BJ (cell line): ENCODE data around the gene C11orf98. TPM values are rescaled to one million over a fixed set of nuclear protein-coding genes. Genes with fewer than 3 reads are reported as not detected.

ENCODE experiments used
- CTCF ChIA-PET: fragments of 350-600 bp; formaldehyde crosslinking; extraction: SDS; loops from one replicate; lab custom pipeline; 2021; ENCODE audit warnings: antibody characterized with exemption, inconsistent platforms; lab: Yijun Ruan, JAX
- POLR2A ChIA-PET: fragments of 300-600 bp; sonication (Branson Sonifier 250); formaldehyde crosslinking; extraction: SDS; loops from one replicate; lab custom pipeline; 2021; ENCODE audit warnings: antibody characterized with exemption; lab: Charles Lee
- DNase-seq: peaks from one replicate; pipeline ENCODE4 v3.0.0-alpha.2; 2011; ENCODE audit warnings: low read depth
- H3K27me3 ChIP-seq: 2 replicates; pipeline ENCODE4 v1.6.0; 2011; ENCODE audit warnings: low read length; ENCODE audit not compliant: control insufficient read depth, insufficient read depth
- H3K36me3 ChIP-seq: 2 replicates; pipeline ENCODE4 v1.5.1; 2011; ENCODE audit warnings: low read length; ENCODE audit not compliant: control insufficient read depth, insufficient read depth
- H3K4me3 ChIP-seq: 2 replicates; pipeline ENCODE4 v1.5.1; 2011; ENCODE audit warnings: low read depth, mild to moderate bottlenecking, control low read depth, low read length
- CTCF ChIP-seq: IDR thresholded peaks from 2 replicates; pipeline ENCODE4 v1.5.1; 2011; ENCODE audit warnings: low read depth, mild to moderate bottlenecking, control low read depth, inconsistent platforms, low read length, moderate library complexity; ENCODE audit not compliant: insufficient read depth
- polyA plus RNA-seq: library from polyadenylated mRNA; depleted of rRNA; stranded (reverse); fragments of >200 nt; gene quantifications from 2 replicates; pipeline ENCODE4 v1.2.3, GENCODE V29; 2011

C11orf98 gene
- polyA plus RNA-seq, 1 experiment, result 45.2 TPM

GRCh38 chr11:62665599-62666258 lies 719 bp upstream of the C11orf98 start:
- DNase-seq, result no peak
- POLR2A ChIA-PET, result interaction anchor here (0.6 to 2.3 kb wide), 13 partner anchors 9 to 110 kb away, joined by 3 to 19 read pairs (median 10); partner anchors contain the start of genes B3GAT3, GANAB, HNRNPUL2 and INTS5
- CTCF ChIA-PET, result interaction anchor here (0.5 to 2.0 kb wide), 13 partner anchors 9 to 120 kb away, joined by 3 to 9 read pairs (median 4); partner anchors contain the start of genes INTS5 and LRRN4CL
- no peak for TF ChIP-seq CTCF
- Histone ChIP-seq H3K4me3 (peak overlapping the region; percentile 72), H3K27me3 (no peaks in the 10 kb centered on the region), H3K36me3 (peaks cover 15% of the 10 kb centered on the region)

- DNase-seq, result no peak
- Histone ChIP-seq H3K4me3 (peak overlapping the region; percentile 72), H3K36me3 (peaks cover 13% of the 10 kb centered on the region), H3K27me3 (no peaks in the 10 kb centered on the region)
- CTCF ChIA-PET, result interaction anchor here (0.7 to 2.0 kb wide), 10 partner anchors 8 to 72 kb away, joined by 3 to 9 read pairs (median 4); partner anchors contain the start of genes INTS5 and LRRN4CL
- no peak for TF ChIP-seq CTCF
- POLR2A ChIA-PET, result interaction anchor here (0.5 to 2.3 kb wide), 15 partner anchors 8 to 1294 kb away, joined by 3 to 19 read pairs (median 6); partner anchors contain the start of genes B3GAT3, GANAB, HNRNPUL2 and INTS5
Observed at GRCh38 chr11:62664405-62665074, 470 bp downstream of the C11orf98 start.

GRCh38 chr11:62656796-62657429 lies 8.1 kb downstream of the C11orf98 start:
- DNase-seq, result no peak
- ChIA-PET CTCF (interaction anchor here (0.8 to 1.8 kb wide), 4 partner anchors 8 to 262 kb away, joined by 3 to 4 read pairs (median 3); partner anchors contain the start of genes C11orf98 and CSKMT), POLR2A (interaction anchor here (0.6 kb wide), 1 partner anchor 8 kb away, joined by 3 read pairs; the partner anchor contains the start of genes C11orf98 and CSKMT)
- Histone ChIP-seq H3K27me3 (no peaks in the 10 kb centered on the region), H3K4me3 (no peak overlapping the region), H3K36me3 (no peaks in the 10 kb centered on the region)
- TF ChIP-seq CTCF, result no peak

- POLR2A ChIA-PET, result no interaction called here
- CTCF ChIA-PET, result interaction anchor here (0.5 to 1.9 kb wide), 3 partner anchors 10 to 118 kb away, joined by 3 to 4 read pairs (median 3); partner anchors contain the start of gene TUT1
- Histone ChIP-seq H3K4me3 (no peak overlapping the region), H3K36me3 (peaks cover 5% of the 10 kb centered on the region), H3K27me3 (no peaks in the 10 kb centered on the region)
- TF ChIP-seq CTCF, result no peak
- no peak for DNase-seq
Observed at GRCh38 chr11:62654297-62654696, 10.7 kb downstream of the C11orf98 start.
